Naive thymus-derived CD4-positive, alpha-beta T cell (primary cell): Measurements from ENCODE around the gene EHF. TPM values are rescaled to one million over a fixed set of nuclear protein-coding genes. Genes with fewer than 3 reads are reported as not detected.
A peak's percentile ranks its signal among the peaks of the same experiment; 100 is the strongest.

ENCODE experiments used
- ATAC-seq: fragments of 150-1000 bp; cut with Tn5 transposase; 2 replicates; pipeline ENCODE4 v1.10.0; 2021; ENCODE audit warnings: mild to moderate bottlenecking, moderate library complexity
- CTCF ChIA-PET: fragments of 350-600 bp; sonication (Branson Sonifier 250); formaldehyde crosslinking; loops from one replicate; lab custom pipeline; 2021; ENCODE audit warnings: antibody characterized with exemption; lab: Charles Lee
- POLR2A ChIA-PET: fragments of 350-600 bp; sonication (Branson Sonifier 250); formaldehyde crosslinking; loops from one replicate; lab custom pipeline; 2021; ENCODE audit warnings: antibody characterized with exemption, inconsistent platforms; lab: Charles Lee
- DNase-seq, 9 donors: peaks; one replicate each; pipeline versions ENCODE4 v3.0.0 to v3.0.0-alpha.2; 2020 to 2022; ENCODE audit warnings: mixed read lengths in 1 of 9
- H3K27ac ChIP-seq: one replicate; pipeline ENCODE4 v1.7.0; 2013; ENCODE audit warnings: mild to moderate bottlenecking, low read depth, low read length, moderate library complexity
- H3K27me3 ChIP-seq, 2 donors: one replicate each; pipeline ENCODE4 v1.7.0; 2013; ENCODE audit warnings: low read length in 2 of 2, mild to moderate bottlenecking in 2 of 2, moderate library complexity in 2 of 2; ENCODE audit not compliant: control insufficient read depth in 2 of 2, insufficient read depth in 2 of 2
- H3K36me3 ChIP-seq, 3 experiments: 1 replicate in 2 of 3; 2 replicates in 1 of 3; pipeline ENCODE4 v1.7.0; 2013; ENCODE audit warnings: low read length in 3 of 3, mild to moderate bottlenecking in 3 of 3, moderate library complexity in 1 of 3; ENCODE audit not compliant: insufficient read depth in 3 of 3, control insufficient read depth in 2 of 3
- H3K4me1 ChIP-seq, 2 donors: one replicate each; pipeline ENCODE4 v1.7.0; 2013; ENCODE audit warnings: low read length in 2 of 2, mild to moderate bottlenecking in 2 of 2, moderate library complexity in 1 of 2; ENCODE audit not compliant: control insufficient read depth in 2 of 2, insufficient read depth in 2 of 2
- H3K4me3 ChIP-seq: 2 replicates; pipeline ENCODE4 v1.7.0; 2013; ENCODE audit warnings: mild to moderate bottlenecking, low read length
- H3K9me3 ChIP-seq, 3 experiments: 1 replicate in 2 of 3; 2 replicates in 1 of 3; pipeline ENCODE4 v1.7.0; 2013; ENCODE audit warnings: low read length in 3 of 3; ENCODE audit not compliant: control insufficient read depth in 2 of 3
- H3K27ac Mint-ChIP-seq, 9 donors: one replicate each; pipeline ENCODE4 v1.8.0; 2020 to 2022; ENCODE audit warnings: mixed read lengths in 9 of 9, mild to moderate bottlenecking in 8 of 9, moderate library complexity in 5 of 9, inconsistent platforms in 2 of 9
- H3K27me3 Mint-ChIP-seq, 5 donors: one replicate each; pipeline ENCODE4 v1.8.0; 2021 to 2022; ENCODE audit warnings: mixed read lengths in 5 of 5, mild to moderate bottlenecking in 1 of 5
- H3K36me3 Mint-ChIP-seq, 5 donors: one replicate each; pipeline ENCODE4 v1.8.0; 2020 to 2022; ENCODE audit warnings: mixed read lengths in 5 of 5, mild to moderate bottlenecking in 3 of 5, inconsistent platforms in 1 of 5
- H3K4me1 Mint-ChIP-seq, 7 donors: one replicate each; pipeline ENCODE4 v1.8.0; 2020 to 2022; ENCODE audit warnings: mixed read lengths in 7 of 7, mild to moderate bottlenecking in 3 of 7, inconsistent platforms in 1 of 7
- H3K4me3 Mint-ChIP-seq, 10 donors: one replicate each; pipeline ENCODE4 v1.8.0; 2020 to 2022; ENCODE audit warnings: mild to moderate bottlenecking in 10 of 10, mixed read lengths in 10 of 10, moderate library complexity in 6 of 10, inconsistent platforms in 2 of 10
- H3K9me3 Mint-ChIP-seq, 11 donors: one replicate each; pipeline ENCODE4 v1.8.0; 2020 to 2022; ENCODE audit warnings: mixed read lengths in 11 of 11, mild to moderate bottlenecking in 4 of 11, inconsistent platforms in 1 of 11, moderate library complexity in 1 of 11
- intact Hi-C, 2 donors: fragments of 100-400 bp; cut with micrococcal nuclease; formaldehyde crosslinking; loops; one replicate each; pipeline ENCODE4 v1.15.1; 2023
- polyA plus RNA-seq, 2 donors: library from polyadenylated mRNA; unstranded; fragments of 300-500 nt; fragmentation: Illumina TruSeq; gene quantifications; one replicate each; pipeline ENCODE4 v1.2.3, GENCODE V29; 2021
- total RNA-seq, 6 experiments: library from RNA in 5 of 6; stranded (reverse) in 5 of 6; gene quantifications; 1 replicate in 5 of 6; 2 replicates in 1 of 6; pipeline ENCODE4 v1.2.3 and lab custom pipeline; 2021 to 2026

Gene EHF
- total and polyA plus RNA-seq, 7 experiments from 2014 or later = 0.20 TPM; not detected in 6

DNA sequence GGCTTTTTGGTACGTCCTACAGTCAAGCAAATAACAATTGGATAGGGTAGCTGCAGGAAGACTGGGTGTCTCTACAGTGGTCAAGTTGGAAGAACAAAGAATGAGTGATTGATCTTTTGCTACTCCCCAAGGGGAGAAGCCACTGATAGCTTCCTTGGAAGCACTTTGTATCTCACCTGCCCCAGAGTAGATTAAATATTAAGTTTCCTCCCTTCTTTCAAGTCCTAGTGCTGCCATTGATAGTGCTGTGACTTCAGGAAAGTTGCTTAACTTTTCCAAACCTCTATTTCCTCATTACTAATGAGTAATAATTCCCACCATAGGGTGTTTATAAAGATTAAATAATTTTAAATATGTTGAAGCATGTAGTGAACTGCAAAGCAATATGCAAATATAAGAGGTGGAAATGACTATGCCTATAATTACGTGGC is 35.6 kb upstream of the EHF start:
- no peak overlapping the region for H3K4me3 ChIP-seq
- no peaks in the 10 kb centered on the region for H3K27me3 ChIP-seq
- no peak overlapping the region for H3K27ac ChIP-seq
- H3K27me3 Mint-ChIP-seq = peaks cover 0 to 37% (median 23%) of the 10 kb centered on the region in 5 donors
- H3K27ac Mint-ChIP-seq = no peak overlapping the region
- H3K9me3 ChIP-seq = no peaks in the 10 kb centered on the region
- peaks cover 0 to 4% of the 10 kb centered on the region in 2 donors for H3K4me1 ChIP-seq
- H3K36me3 Mint-ChIP-seq = no peaks in the 10 kb centered on the region
- DNase-seq (no peak), ATAC-seq (no peak)
- H3K4me3 Mint-ChIP-seq = no peak overlapping the region
- POLR2A ChIA-PET = no interaction called here
- CTCF ChIA-PET = interaction anchor here (1.0 to 3.7 kb wide), 7 partner anchors 8 to 900 kb away, joined by 3 to 37 read pairs (median 4); no protein-coding TSS in a partner anchor
- peaks cover 0 to 5% (median 0%) of the 10 kb centered on the region in 7 donors for H3K4me1 Mint-ChIP-seq
- intact Hi-C loops = loop anchor here in 1 of 2 donors (5.0 kb wide), 2 partner anchors 412 to 722 kb away; no protein-coding TSS in a partner anchor
- no peaks in the 10 kb centered on the region for H3K9me3 Mint-ChIP-seq
- no peaks in the 10 kb centered on the region for H3K36me3 ChIP-seq

DNA sequence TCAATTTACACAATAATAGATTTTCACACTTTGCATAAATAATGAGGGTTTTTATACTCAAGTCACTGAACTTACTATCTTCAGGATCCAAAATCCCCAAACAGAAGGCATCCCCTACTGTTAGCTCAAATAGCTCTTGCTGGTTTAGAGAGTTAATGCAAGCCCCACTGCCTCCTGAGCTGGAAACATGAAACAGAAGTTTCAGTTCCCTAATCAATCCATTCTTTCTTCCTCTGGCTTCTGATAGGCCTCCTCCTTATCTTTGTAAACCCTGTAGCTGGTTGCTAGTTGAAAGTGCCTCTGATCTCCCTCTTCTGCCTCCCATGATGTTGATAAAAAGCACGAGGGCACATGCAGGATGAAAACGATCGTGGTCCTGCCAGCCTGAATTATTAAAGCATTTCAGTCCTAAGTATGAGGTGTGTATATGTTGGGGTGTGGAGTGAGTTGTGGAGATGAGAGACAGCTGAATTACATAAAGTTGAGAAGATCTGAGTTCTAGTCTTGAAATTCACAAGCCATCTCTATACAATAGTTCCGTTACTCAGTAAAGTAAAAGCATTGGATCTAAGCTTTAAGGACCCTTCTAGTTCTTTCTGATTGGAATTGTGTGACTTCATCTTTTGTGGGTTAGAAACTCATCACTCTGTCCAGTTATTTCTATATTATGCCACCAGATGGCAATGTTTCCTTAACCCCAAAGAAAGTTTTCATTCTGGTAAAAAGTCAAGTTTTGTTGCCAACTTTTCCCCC is 35.0 kb upstream of the EHF start:
- ATAC-seq (peak; percentile 60), DNase-seq (peak in 6 of 9 donors; percentile 5 to 47 (median 40))
- Mint-ChIP-seq H3K4me1 (peaks cover 0 to 5% (median 0%) of the 10 kb centered on the region in 7 donors), H3K36me3 (no peaks in the 10 kb centered on the region), H3K27me3 (peaks cover 0 to 33% (median 18%) of the 10 kb centered on the region in 5 donors), H3K4me3 (no peak overlapping the region), H3K27ac (no peak overlapping the region), H3K9me3 (no peaks in the 10 kb centered on the region)
- CTCF ChIA-PET = interaction anchor here (1.0 to 3.7 kb wide), 9 partner anchors 8 to 899 kb away, joined by 3 to 37 read pairs (median 4); no protein-coding TSS in a partner anchor
- no peaks in the 10 kb centered on the region for H3K27me3 ChIP-seq
- H3K4me3 ChIP-seq = no peak overlapping the region
- no peak overlapping the region for H3K27ac ChIP-seq
- H3K4me1 ChIP-seq = peaks cover 0 to 4% of the 10 kb centered on the region in 2 donors
- POLR2A ChIA-PET = no interaction called here
- H3K9me3 ChIP-seq = no peaks in the 10 kb centered on the region
- intact Hi-C loops = loop anchor here (1.0 to 5.0 kb wide), 9 partner anchors 65 to 899 kb away; no protein-coding TSS in a partner anchor
- no peaks in the 10 kb centered on the region for H3K36me3 ChIP-seq

DNA sequence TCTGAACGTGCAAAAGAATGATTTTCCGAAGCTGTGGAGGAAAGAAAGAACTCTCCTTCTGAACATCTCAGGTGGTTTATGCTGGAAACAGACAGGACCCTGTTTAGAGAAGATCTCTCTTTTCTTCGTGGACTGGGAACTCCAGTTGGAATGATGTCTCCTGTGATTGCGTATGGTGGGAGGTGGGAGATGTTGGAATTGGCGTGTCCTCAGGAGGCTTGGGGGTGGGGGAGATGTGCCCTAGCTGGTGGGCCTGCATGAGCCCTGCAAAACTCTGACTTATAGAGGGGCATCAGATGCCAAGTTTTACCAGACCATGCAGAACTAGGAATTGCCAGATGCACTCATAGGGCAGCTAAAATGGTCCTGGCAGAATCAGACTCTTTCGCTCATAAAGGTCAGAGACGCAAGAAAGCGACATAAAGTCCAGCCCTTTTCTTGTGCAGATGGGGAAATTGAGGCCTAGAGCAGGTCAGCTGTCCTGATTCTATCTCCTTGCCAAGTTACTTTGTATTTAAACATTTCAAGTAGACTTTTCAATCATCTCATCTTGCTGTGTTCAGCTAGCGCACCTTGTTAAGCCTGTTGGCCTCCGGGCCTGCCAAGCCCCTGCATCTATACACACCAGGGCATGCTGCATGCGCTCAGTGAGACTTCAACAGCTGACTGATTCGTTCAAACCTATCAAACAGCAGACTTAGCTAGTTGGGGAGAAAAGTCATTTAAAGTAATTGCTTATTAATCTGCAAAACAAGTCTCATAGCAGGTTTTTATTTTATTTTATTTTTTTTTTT is 34.2 kb upstream of the EHF start:
- no peaks in the 10 kb centered on the region for H3K27me3 ChIP-seq
- intact Hi-C loops = loop anchor here (1.0 to 5.0 kb wide), 9 partner anchors 64 to 899 kb away; no protein-coding TSS in a partner anchor
- CTCF ChIA-PET = interaction anchor here (0.7 to 3.7 kb wide), 10 partner anchors 59 to 901 kb away, joined by 3 to 37 read pairs (median 4); no protein-coding TSS in a partner anchor
- peaks cover 0 to 4% of the 10 kb centered on the region in 2 donors for H3K4me1 ChIP-seq
- no peak for ATAC-seq
- Mint-ChIP-seq H3K9me3 (no peaks in the 10 kb centered on the region), H3K27me3 (peaks cover 0 to 35% (median 20%) of the 10 kb centered on the region in 5 donors), H3K4me1 (peaks cover 0 to 5% (median 0%) of the 10 kb centered on the region in 7 donors), H3K27ac (no peak overlapping the region), H3K4me3 (no peak overlapping the region), H3K36me3 (no peaks in the 10 kb centered on the region)
- H3K4me3 ChIP-seq = no peak overlapping the region
- no peak overlapping the region for H3K27ac ChIP-seq
- H3K9me3 ChIP-seq = no peaks in the 10 kb centered on the region
- DNase-seq = no peak
- no peaks in the 10 kb centered on the region for H3K36me3 ChIP-seq
- POLR2A ChIA-PET = no interaction called here

DNA sequence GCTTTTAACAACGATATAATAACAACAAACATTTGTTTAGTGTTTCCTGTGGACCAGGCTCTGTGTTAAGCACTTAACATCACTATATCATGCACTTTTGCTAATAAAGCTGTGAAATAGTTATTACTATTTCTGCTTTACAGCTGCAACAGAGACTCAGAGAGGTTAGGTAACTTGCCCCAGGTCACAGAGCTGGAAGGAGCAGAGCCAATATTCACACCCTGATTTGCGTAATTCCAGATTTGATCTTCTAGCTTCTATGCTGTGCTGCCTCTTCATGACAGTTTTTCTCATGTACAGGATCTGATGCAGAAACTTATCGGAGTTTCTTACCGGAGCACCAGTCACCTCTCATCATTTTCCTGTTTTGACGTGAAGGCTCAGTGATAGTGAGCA is 33.6 kb upstream of the EHF start:
- Histone ChIP-seq H3K9me3 (no peaks in the 10 kb centered on the region), H3K4me1 (peaks cover 0 to 4% of the 10 kb centered on the region in 2 donors), H3K4me3 (no peak overlapping the region), H3K27me3 (peaks cover 0 to 3% of the 10 kb centered on the region in 2 donors), H3K27ac (no peak overlapping the region), H3K36me3 (no peaks in the 10 kb centered on the region)
- ChIA-PET POLR2A (no interaction called here), CTCF (interaction anchor here (0.6 to 3.7 kb wide), 6 partner anchors 60 to 900 kb away, joined by 3 to 37 read pairs (median 10); no protein-coding TSS in a partner anchor)
- ATAC-seq (no peak), DNase-seq (no peak)
- no peak overlapping the region for H3K4me3 Mint-ChIP-seq
- H3K27me3 Mint-ChIP-seq = peaks cover 0 to 34% (median 23%) of the 10 kb centered on the region in 5 donors
- no peaks in the 10 kb centered on the region for H3K9me3 Mint-ChIP-seq
- no peak overlapping the region for H3K27ac Mint-ChIP-seq
- intact Hi-C loops = loop anchor here (2.0 to 5.0 kb wide), 4 partner anchors 64 to 720 kb away; no protein-coding TSS in a partner anchor
- peaks cover 0 to 5% (median 0%) of the 10 kb centered on the region in 7 donors for H3K4me1 Mint-ChIP-seq
- H3K36me3 Mint-ChIP-seq = no peaks in the 10 kb centered on the region

GRCh38 chr11:34588023-34588422 is 32.9 kb upstream of the EHF start:
- H3K27ac Mint-ChIP-seq = no peak overlapping the region
- H3K9me3 ChIP-seq = no peaks in the 10 kb centered on the region
- ChIA-PET POLR2A (no interaction called here), CTCF (interaction anchor here (2.7 to 3.7 kb wide), 2 partner anchors 303 to 897 kb away, joined by 15 to 37 read pairs; no protein-coding TSS in a partner anchor)
- H3K27me3 Mint-ChIP-seq = peaks cover 7 to 38% (median 30%) of the 10 kb centered on the region in 5 donors
- DNase-seq = no peak
- intact Hi-C loops = loop anchor here in 1 of 2 donors (5.0 kb wide), 2 partner anchors 409 to 719 kb away; no protein-coding TSS in a partner anchor
- H3K36me3 ChIP-seq = no peaks in the 10 kb centered on the region
- H3K4me1 Mint-ChIP-seq = peaks cover 0 to 5% (median 0%) of the 10 kb centered on the region in 7 donors
- H3K27ac ChIP-seq = no peak overlapping the region
- peaks cover 0 to 3% (median 0%) of the 10 kb centered on the region in 5 donors for H3K36me3 Mint-ChIP-seq
- peaks cover 0 to 7% (median 3%) of the 10 kb centered on the region in 11 donors for H3K9me3 Mint-ChIP-seq
- H3K4me1 ChIP-seq = peaks cover 0 to 4% of the 10 kb centered on the region in 2 donors
- no peak for ATAC-seq
- H3K4me3 Mint-ChIP-seq = no peak overlapping the region
- H3K4me3 ChIP-seq = no peak overlapping the region
- peaks cover 0 to 3% of the 10 kb centered on the region in 2 donors for H3K27me3 ChIP-seq

DNA sequence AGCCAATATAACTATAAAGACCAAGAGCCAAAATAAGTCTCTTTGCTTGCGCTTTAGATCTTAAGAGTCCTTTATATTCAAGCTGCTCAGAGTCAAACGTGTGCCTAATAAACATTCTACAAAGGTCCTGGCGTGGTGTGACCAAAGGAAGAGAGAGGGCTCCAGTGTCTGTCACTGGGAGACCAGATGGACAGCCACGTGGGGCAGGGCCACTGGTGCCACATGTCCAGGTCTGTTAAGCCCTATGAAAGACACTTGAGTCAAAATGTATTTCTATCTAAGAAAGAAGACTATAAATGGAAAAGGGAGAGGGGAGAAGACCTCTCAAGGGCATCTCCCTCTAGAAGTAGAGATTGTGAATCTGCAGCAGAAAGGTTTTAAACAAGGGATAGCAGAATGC is 32.2 kb upstream of the EHF start:
- DNase-seq (no peak), ATAC-seq (no peak)
- POLR2A ChIA-PET = no interaction called here
- intact Hi-C loops = loop anchor here in 1 of 2 donors (5.0 kb wide), 2 partner anchors 409 to 719 kb away; no protein-coding TSS in a partner anchor
- H3K27ac ChIP-seq = no peak overlapping the region
- H3K36me3 ChIP-seq = no peaks in the 10 kb centered on the region
- Mint-ChIP-seq H3K9me3 (peaks cover 0 to 14% (median 8%) of the 10 kb centered on the region in 11 donors), H3K4me3 (no peak overlapping the region), H3K36me3 (peaks cover 0 to 5% (median 1%) of the 10 kb centered on the region in 5 donors), H3K27ac (no peak overlapping the region), H3K27me3 (peaks cover 12 to 38% (median 36%) of the 10 kb centered on the region in 5 donors), H3K4me1 (peaks cover 0 to 6% (median 0%) of the 10 kb centered on the region in 7 donors)
- H3K27me3 ChIP-seq = peaks cover 0 to 3% of the 10 kb centered on the region in 2 donors
- H3K4me1 ChIP-seq = peaks cover 0 to 4% of the 10 kb centered on the region in 2 donors
- H3K9me3 ChIP-seq = no peaks in the 10 kb centered on the region
- CTCF ChIA-PET = no interaction called here
- H3K4me3 ChIP-seq = no peak overlapping the region
